OCI-LY7 (cell line): Measurements from ENCODE around the gene ASB1. TPM values are rescaled to one million over a fixed set of nuclear protein-coding genes. Genes with fewer than 3 reads are reported as not detected.

Source experiments
- BruUV-seq: library from RNA; stranded (reverse); fragments of 400-500 nt; replicated peaks from 2 replicates; lab custom pipeline; 2021; lab: Mats Ljungman, UMichigan
- CTCF ChIA-PET: fragments of 300-600 bp; sonication (Branson Sonifier 250); formaldehyde crosslinking; loops from one replicate; lab custom pipeline; 2022; ENCODE audit warnings: antibody characterized with exemption; ENCODE audit not compliant: unreplicated experiment; lab: Charles Lee
- POLR2A ChIA-PET: fragments of 300-600 bp; sonication (Branson Sonifier 250); formaldehyde crosslinking; loops from one replicate; lab custom pipeline; 2022; ENCODE audit warnings: antibody characterized with exemption; lab: Charles Lee
- DNase-seq: peaks from one replicate; pipeline ENCODE4 v3.0.0-alpha.2; 2015; ENCODE audit warnings: low spot score
- H2AFZ ChIP-seq: fragments of 200-600 bp; sonication (generic), shearing (Covaris generic); 2 replicates; pipeline ENCODE4 v1.6.1; 2014; ENCODE audit warnings: mild to moderate bottlenecking, antibody characterized with exemption, low read length, moderate library complexity
- H3K27ac ChIP-seq: fragments of 200-600 bp; sonication (generic); 2 replicates; pipeline ENCODE4 v1.5.1; 2014; ENCODE audit warnings: mixed run types, low read depth, mild to moderate bottlenecking, moderate library complexity, low read length, inconsistent platforms; ENCODE audit not compliant: poor library complexity, severe bottlenecking
- H3K36me3 ChIP-seq: fragments of 200-600 bp; sonication (generic); 2 replicates; pipeline ENCODE4 v1.6.1; 2014; ENCODE audit warnings: mild to moderate bottlenecking, antibody characterized with exemption, low read length, moderate library complexity, mixed read lengths; ENCODE audit not compliant: insufficient read depth
- H3K4me1 ChIP-seq: fragments of 200-600 bp; sonication (generic); 2 replicates; pipeline ENCODE4 v1.5.1; 2014; ENCODE audit warnings: mild to moderate bottlenecking, low read length; ENCODE audit not compliant: insufficient read depth, poor library complexity, severe bottlenecking
- H3K4me2 ChIP-seq: fragments of 200-600 bp; sonication (generic); 2 replicates; pipeline ENCODE4 v1.6.1; 2014; ENCODE audit warnings: mild to moderate bottlenecking, low read length
- H3K4me3 ChIP-seq: fragments of 200-600 bp; sonication (generic); 2 replicates; pipeline ENCODE4 v1.5.1; 2014; ENCODE audit warnings: mild to moderate bottlenecking, low read depth, low read length; ENCODE audit not compliant: poor library complexity, severe bottlenecking
- H3K79me2 ChIP-seq: fragments of 200-600 bp; sonication (generic); 2 replicates; pipeline ENCODE4 v1.6.1; 2016; ENCODE audit warnings: low read depth, mild to moderate bottlenecking, low read length, moderate library complexity, mixed read lengths; ENCODE audit not compliant: insufficient read depth
- H3K9me2 ChIP-seq: fragments of 200-600 bp; sonication (generic); 2 replicates; pipeline ENCODE4 v1.6.1; 2016; ENCODE audit warnings: mild to moderate bottlenecking, low read length, mixed read lengths; ENCODE audit not compliant: insufficient read depth
- H3K9me3 ChIP-seq: fragments of 200-600 bp; sonication (generic); 2 replicates; pipeline ENCODE4 v1.6.1; 2014; ENCODE audit warnings: mild to moderate bottlenecking, mixed run types, low read length, mixed read lengths
- H4K20me1 ChIP-seq: fragments of 200-600 bp; sonication (generic); 2 replicates; pipeline ENCODE4 v1.6.1; 2014; ENCODE audit warnings: mild to moderate bottlenecking, antibody characterized with exemption, low read length, moderate library complexity, mixed read lengths; ENCODE audit not compliant: insufficient read depth
- CTCF ChIP-seq: fragments of 200-600 bp; sonication (generic); conservative IDR thresholded peaks from 2 replicates; pipeline ENCODE4 v1.5.1; 2014; ENCODE audit warnings: mild to moderate bottlenecking, antibody characterized with exemption, low read length, moderate library complexity, mixed read lengths
- EZH2phosphoT487 ChIP-seq: fragments of 200-600 bp; sonication (generic); IDR thresholded peaks from 2 replicates; pipeline ENCODE4 v1.6.1; 2018; ENCODE audit warnings: low read depth, borderline replicate concordance, mild to moderate bottlenecking, mixed run types, antibody characterized with exemption, low read length, moderate library complexity, mixed read lengths
- intact Hi-C: fragments of 100-400 bp; cut with micrococcal nuclease; formaldehyde crosslinking; loops from one replicate; pipeline ENCODE4 v1.10.0; 2022; ENCODE audit not compliant: unreplicated experiment
- total RNA-seq, 2 experiments: library from RNA; depleted of rRNA in 1 of 2; stranded (reverse); fragments of >200 nt in 1 of 2; shearing (Covaris generic) in 1 of 2; gene quantifications; 2 replicates each; pipeline ENCODE4 v1.2.3, GENCODE V29; 2014 to 2022

ASB1 gene
- total RNA-seq, 2 experiments from 2014 or later, result 19.4 to 37.7 TPM

- POLR2A ChIA-PET, result no interaction called here
- BruUV-seq, result no TSS peak
- Histone ChIP-seq H2AFZ (no peak overlapping the region), H3K4me2 (no peak overlapping the region), H3K9me3 (no peaks in the 10 kb centered on the region), H3K4me3 (no peak overlapping the region), H3K4me1 (no peaks in the 10 kb centered on the region), H3K36me3 (peaks cover 81% of the 10 kb centered on the region), H3K9me2 (no peaks in the 10 kb centered on the region), H3K27ac (no peak overlapping the region), H3K79me2 (peaks cover 25% of the 10 kb centered on the region; the same call in 1 of the 2 replicates), H4K20me1 (no peaks in the 10 kb centered on the region)
- CTCF ChIA-PET, result interaction anchor here (1.6 kb wide), 1 partner anchor 20 kb away, joined by 3 read pairs; no protein-coding TSS in a partner anchor
- TF ChIP-seq CTCF, result no peak
- TF ChIP-seq EZH2phosphoT487, result no peak
- no peak for DNase-seq
- intact Hi-C loops, result no loop called here
Measured at GRCh38 chr2:238438856-238439849, 12.4 kb downstream of the ASB1 start.

- CTCF ChIA-PET, result interaction anchor here (1.6 kb wide), 1 partner anchor 19 kb away, joined by 3 read pairs; no protein-coding TSS in a partner anchor
- H3K36me3 ChIP-seq, result peaks cover 81% of the 10 kb centered on the region
- intact Hi-C loops, result no loop called here
Measured at GRCh38 chr2:238439917-238440316, 13.2 kb downstream of the ASB1 start.

More at GRCh38 chr2:238439917-238440316, 13.2 kb downstream of the ASB1 start:
- H3K79me2 ChIP-seq, result peaks cover 25% of the 10 kb centered on the region; the same call in 1 of the 2 replicates
- no TSS peak for BruUV-seq
- H4K20me1 ChIP-seq, result no peaks in the 10 kb centered on the region
- POLR2A ChIA-PET, result no interaction called here
- H3K27ac ChIP-seq, result no peak overlapping the region
- no peak overlapping the region for H2AFZ ChIP-seq
- no peak overlapping the region for H3K4me3 ChIP-seq
- no peaks in the 10 kb centered on the region for H3K9me2 ChIP-seq
- H3K4me2 ChIP-seq, result no peak overlapping the region
- H3K4me1 ChIP-seq, result no peaks in the 10 kb centered on the region
- DNase-seq, result no peak
- TF ChIP-seq CTCF, result no peak
- TF ChIP-seq EZH2phosphoT487, result no peak
- no peaks in the 10 kb centered on the region for H3K9me3 ChIP-seq
